GM10266 (cell line): Measurements from ENCODE around the gene NPW.
A peak's percentile ranks its signal among the peaks of the same experiment; 100 is the strongest.

Source experiments
- DNase-seq: peaks from one replicate; pipeline ENCODE4 v3.0.0; 2012; ENCODE audit errors: extremely low spot score
- TF ChIP-seq, protein P1 (sequence below): IDR thresholded peaks from 2 replicates; pipeline ENCODE4 v1.5.1; 2012; ENCODE audit warnings: mild to moderate bottlenecking, low read depth; ENCODE audit not compliant: control insufficient read depth, insufficient read depth; ENCODE audit errors: missing control alignments

Gene NPW

DNA sequence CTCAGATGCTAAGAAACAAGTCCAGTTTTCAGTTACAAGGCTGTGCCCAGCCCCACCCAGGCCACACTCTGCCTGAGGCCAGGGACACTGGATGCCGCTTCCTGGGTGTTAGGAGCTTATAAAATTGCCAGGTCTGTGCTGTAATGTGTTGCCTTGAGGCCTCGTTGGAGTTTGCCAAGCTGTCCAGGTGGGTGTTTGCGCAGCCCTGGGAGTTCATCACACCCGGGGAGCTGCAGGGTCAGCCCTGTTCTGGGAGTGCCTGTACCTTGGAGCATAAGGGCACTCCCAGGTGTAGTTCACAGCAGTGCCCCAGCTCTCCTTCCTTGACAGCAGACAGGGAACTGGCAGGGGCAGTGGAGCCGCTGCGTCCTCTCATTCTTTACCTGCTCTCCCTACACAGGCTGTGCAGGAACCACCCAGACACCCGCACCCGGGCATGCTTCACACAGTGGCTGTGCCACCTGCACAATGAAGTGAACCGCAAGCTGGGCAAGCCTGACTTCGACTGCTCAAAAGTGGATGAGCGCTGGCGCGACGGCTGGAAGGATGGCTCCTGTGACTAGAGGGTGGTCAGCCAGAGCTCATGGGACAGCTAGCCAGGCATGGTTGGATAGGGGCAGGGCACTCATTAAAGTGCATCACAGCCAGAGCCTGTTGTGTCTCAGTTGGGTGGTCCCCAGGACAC, 34.0 kb upstream of the NPW start:
- TF ChIP-seq, protein P1, sequence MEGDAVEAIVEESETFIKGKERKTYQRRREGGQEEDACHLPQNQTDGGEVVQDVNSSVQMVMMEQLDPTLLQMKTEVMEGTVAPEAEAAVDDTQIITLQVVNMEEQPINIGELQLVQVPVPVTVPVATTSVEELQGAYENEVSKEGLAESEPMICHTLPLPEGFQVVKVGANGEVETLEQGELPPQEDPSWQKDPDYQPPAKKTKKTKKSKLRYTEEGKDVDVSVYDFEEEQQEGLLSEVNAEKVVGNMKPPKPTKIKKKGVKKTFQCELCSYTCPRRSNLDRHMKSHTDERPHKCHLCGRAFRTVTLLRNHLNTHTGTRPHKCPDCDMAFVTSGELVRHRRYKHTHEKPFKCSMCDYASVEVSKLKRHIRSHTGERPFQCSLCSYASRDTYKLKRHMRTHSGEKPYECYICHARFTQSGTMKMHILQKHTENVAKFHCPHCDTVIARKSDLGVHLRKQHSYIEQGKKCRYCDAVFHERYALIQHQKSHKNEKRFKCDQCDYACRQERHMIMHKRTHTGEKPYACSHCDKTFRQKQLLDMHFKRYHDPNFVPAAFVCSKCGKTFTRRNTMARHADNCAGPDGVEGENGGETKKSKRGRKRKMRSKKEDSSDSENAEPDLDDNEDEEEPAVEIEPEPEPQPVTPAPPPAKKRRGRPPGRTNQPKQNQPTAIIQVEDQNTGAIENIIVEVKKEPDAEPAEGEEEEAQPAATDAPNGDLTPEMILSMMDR, result no peak
- no peak for DNase-seq

DNA sequence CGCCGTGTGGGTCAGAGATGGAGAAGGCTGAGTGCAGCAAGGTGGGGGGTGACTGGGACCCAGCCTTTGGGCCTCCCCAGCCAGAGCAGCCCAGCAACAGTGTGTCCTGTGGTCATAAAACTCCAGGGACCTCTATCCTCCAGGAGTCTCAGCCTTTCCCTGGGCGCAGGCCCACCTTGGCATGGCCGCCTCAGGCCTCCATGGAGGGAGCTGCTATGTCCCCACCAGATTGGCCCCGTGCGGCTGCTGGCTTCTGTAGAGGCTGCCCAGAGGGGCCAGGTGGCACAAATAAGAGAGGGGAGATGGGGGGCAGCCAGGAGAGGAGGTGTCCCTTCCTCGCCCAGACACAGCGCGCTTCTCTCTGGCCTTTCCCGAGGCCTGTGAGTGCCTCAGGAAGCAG, 32.4 kb upstream of the NPW start:
- TF ChIP-seq, protein P1, result no peak
- no peak for DNase-seq

DNA sequence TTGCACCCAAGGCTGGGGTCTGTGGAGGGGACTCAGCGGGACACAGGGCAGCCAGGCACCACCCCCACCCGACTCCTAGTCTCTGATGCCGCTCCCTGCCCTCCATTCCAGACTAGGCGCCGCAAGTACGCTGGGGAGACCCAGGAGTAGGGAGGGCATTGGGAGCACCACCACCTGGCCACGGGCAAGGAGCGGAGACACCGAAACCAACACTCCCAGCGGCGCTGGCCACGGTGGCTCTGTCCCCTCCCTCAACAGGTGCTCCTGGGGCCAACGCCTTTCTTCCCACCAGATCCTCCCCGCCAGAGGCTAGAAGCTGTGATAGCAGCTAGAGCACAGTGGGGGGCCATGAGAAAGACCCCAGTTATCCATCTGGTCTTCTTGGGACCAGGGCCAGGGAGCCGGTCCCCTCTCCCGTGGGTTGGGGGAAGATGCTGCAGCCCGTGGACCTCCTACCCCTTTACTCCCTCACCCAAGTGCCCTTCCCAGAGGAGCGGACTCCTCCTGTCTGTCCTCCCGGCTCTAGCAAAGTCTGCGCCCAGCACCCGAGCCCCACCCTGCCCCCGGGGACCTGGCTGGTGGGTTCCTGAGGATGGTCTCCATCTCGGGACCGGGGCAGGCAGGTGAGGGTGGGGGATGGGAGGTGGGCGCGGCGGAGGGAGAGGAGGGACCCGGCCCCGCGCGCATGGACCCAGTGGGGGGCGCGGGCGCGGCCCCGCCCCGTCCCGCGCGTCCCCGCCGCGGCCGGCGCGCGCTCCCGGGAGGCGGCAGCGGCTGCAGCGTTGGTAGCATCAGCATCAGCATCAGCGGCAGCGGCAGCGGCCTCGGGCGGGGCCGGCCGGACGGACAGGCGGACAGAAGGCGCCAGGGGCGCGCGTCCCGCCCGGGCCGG, 30.1 kb upstream of the NPW start, which contains the start of gene SYNGR3:
Gene SYNGR3 (plus strand): TSS at position 762 of the 892 bp plus-strand sequence. CDS start 133 bp downstream, outside the sequence.
- DNase-seq, result peak; percentile 68
- TF ChIP-seq, protein P1, result no peak

- DNase-seq, result no peak
- TF ChIP-seq, protein P1, result no peak
Observed at GRCh38 chr16:1990101-1990350, 29.6 kb upstream of the NPW start.

DNA sequence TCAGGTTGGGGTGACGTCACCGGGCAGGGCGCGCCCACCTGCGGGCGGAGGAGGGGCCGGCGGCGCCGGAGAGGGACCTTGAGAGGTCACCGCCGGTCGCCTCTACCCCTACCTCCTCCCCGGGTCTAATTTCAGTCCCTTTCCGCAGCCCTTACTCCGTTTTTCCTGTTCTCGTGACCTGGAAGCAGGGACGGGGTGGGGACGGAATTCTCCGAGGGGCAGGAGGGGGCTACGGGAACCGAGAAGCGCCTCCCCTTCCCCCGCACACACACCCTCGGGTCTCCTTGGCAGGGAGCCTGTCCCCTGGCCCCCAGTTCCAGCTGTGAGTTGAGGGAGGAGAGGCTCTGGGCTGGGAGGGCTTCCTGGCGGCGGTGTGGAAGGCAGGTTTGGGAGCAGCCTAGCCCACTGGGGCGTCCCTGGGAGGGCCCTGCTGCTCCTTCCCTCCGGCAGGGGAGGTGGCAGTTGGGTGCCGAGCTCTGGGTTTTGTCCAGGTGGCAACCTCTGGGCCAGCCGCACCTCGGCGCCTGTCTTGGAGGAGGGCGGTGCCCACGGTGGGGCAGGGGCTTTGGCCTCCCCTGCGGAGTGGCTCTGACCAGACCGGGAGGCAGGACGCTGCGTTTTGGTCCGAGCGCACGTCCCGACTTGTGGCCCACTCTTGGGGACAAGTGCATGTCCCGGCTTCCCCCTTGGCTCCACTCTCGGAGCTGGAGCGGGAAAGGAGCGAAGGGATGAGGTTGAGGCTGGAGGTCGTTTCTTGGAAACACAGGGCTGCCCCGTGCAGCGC, 29.0 kb upstream of the NPW start:
- TF ChIP-seq, protein P1, result no peak
- peak; percentile 68 for DNase-seq

GRCh38 chr16:1991135-1991551, 28.4 kb upstream of the NPW start:
- peak; percentile 74 for DNase-seq
- TF ChIP-seq, protein P1, result no peak
